ENCODE measurements around the gene GLTP. TPM values are rescaled to one million over a fixed set of nuclear protein-coding genes. Genes with fewer than 3 reads are reported as not detected.
"Not testable (repeated sequence)": the region's sequence is repeated elsewhere in the genome, so short reads cannot be mapped to it uniquely, and the experiment has no call there.

Gene GLTP
- total RNA-seq, 3 donors from 2014 or later: 38.8 to 44.7 (median 40.0) TPM

DNA sequence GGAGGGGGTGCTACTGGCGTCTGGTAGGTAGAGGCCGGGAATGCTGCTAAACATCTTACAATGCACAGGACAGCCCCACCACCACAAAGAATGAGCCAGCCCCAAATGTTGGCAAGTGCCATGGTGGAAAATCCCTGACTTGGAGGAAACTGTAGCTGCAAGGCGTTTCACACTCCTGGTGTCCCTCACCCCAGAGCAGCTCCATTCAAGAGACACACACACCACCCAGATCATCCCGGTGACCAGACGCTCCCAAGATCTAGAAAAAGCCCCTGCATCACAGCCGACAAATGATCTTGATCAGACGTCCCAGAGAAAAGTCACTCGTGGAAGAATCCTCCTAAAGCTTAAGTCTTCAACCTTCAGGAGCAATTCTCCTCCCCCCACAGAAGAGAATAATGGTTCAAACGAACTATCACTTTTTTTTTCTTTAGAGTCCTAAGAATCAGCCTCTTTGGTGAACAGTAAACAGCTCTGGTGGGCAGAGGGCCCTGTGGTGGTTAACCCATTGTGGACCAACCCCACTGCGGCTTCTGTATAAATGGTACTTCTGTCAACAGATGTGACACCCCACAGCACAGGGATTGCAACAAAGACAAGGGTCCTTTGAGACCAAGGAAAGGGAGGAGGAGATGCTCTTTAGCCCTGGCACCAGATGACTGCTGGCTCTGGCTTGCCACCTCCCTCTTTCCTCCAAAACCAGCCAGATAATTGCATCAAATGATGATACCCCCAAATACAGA, 2.7 kb downstream of the GLTP start:
- H3K4me1 Mint-ChIP-seq (ENCODE audit: low read depth): peaks cover 58% of the 10 kb centered on the region
- no peak for ATAC-seq
- H3K4me3 Mint-ChIP-seq: peak overlapping the region; percentile 47
- H3K9me3 Mint-ChIP-seq: no peaks in the 10 kb centered on the region
- no peak for DNase-seq
- H3K27me3 Mint-ChIP-seq (ENCODE audit: low read depth): no peaks in the 10 kb centered on the region
- peaks cover 5% of the 10 kb centered on the region for H3K36me3 Mint-ChIP-seq (ENCODE audit: insufficient read depth)

DNA sequence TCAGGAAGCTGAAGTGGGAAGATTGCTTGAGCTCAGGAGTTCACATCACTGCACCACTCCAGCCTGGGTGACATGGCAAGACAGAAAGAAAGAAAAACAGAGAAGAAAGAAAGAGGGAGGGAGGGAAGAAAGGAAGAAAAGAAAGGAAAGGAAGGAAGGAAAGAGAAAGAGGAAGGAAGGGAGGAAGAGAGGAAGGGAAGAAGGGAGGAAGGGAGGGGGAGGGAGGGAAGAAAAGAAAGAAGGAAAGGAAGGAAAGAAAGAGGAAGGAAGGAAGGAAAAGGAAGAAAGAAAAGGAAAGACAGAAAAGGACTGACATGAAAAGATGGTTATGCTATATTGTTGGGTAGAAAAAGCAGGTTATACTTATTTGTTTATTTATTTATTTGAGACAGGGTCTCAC, 3.9 kb downstream of the GLTP start:
- H3K9me3 Mint-ChIP-seq: no peaks in the 10 kb centered on the region
- ATAC-seq: no peak
- no peak overlapping the region for H3K4me3 Mint-ChIP-seq
- DNase-seq: no peak
- peaks cover 8% of the 10 kb centered on the region for H3K36me3 Mint-ChIP-seq (ENCODE audit: insufficient read depth)
- H3K27me3 Mint-ChIP-seq (ENCODE audit: low read depth): no peaks in the 10 kb centered on the region
- peaks cover 59% of the 10 kb centered on the region for H3K4me1 Mint-ChIP-seq (ENCODE audit: low read depth)

DNA sequence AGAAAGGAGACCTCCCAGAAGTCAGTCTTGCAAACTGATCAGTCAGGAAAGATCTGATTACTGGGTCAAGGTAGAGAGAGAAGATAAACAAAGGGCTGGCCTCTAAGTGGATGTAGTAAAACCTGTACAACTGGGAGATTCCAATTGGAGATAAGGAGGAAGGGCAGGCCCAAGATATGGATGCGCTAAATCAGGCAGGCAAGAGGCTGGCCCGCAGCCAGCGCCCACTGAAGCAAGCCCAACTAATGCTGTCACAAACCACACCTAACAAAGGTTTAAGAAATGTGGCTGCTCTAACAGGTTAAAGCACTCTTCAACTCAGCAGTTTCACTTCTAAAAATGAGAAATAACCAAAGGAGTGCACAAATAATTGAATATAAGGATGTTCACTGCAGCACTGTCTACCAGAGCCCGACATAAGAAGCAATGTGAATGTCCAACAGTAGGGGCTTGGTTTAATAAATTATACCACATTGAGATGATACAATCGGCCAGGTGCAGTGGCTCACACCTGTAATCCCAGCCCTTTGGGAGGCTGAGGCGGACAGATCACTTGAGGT, 4.7 kb downstream of the GLTP start:
- H3K27me3 Mint-ChIP-seq (ENCODE audit: low read depth): no peaks in the 10 kb centered on the region
- no peaks in the 10 kb centered on the region for H3K9me3 Mint-ChIP-seq
- peaks cover 8% of the 10 kb centered on the region for H3K36me3 Mint-ChIP-seq (ENCODE audit: insufficient read depth)
- H3K4me1 Mint-ChIP-seq (ENCODE audit: low read depth): peaks cover 54% of the 10 kb centered on the region
- H3K4me3 Mint-ChIP-seq: no peak overlapping the region
- DNase-seq (no peak), ATAC-seq (no peak)

DNA sequence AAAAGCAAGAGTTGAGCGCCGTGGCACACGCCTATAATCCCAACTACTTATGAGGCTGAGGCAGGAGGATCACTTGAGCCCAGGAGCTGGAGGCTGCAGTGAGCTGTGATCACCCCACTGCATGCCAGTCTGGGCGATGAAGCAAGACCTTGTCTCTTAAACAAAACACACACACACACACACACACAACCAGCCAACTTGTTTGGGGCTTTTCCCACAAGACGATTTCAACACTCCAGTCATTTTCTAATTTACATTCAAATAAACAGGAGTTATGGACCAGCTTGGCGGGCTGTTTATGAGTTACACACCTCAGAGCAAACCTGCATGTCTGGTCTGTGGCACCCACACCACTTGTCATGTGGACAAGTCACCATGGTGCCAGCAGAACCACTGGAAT, 6.7 kb downstream of the GLTP start:
- no peaks in the 10 kb centered on the region for H3K27me3 Mint-ChIP-seq (ENCODE audit: low read depth)
- peaks cover 10% of the 10 kb centered on the region for H3K36me3 Mint-ChIP-seq (ENCODE audit: insufficient read depth)
- no peaks in the 10 kb centered on the region for H3K9me3 Mint-ChIP-seq
- no peak for ATAC-seq
- H3K4me3 Mint-ChIP-seq: no peak overlapping the region
- DNase-seq: no peak
- H3K4me1 Mint-ChIP-seq (ENCODE audit: low read depth): peaks cover 41% of the 10 kb centered on the region

DNA sequence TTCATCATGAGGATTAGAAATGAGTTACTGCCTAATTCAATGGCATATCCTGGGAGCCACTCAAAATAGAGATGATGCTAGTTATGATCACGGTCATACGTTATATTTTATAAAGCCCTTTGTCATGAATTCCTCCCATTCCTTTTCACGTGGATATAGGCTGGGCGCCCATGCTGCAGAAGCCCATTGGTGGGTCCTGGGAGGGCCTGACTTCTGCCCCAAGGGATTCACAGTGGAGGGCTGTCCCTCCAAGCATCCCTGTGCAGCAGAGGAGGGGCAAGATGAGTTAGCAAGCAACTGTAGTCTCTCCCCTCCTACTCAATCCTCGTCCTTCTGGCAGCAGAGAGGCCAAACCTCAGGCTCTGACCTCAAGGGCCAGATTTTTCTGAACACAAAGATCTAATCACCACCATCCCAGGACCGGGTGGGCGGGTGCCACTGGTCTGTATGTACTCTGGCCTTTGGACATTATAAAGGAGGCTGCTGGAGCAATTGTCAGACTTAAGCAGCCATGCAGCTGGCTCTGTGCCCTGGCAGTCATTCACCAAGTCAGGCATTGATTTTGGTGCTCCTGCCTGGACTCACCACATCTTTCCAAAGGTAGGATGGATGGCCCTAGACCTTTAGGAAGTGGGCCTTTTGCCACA, 8.6 kb downstream of the GLTP start:
- ATAC-seq (no peak), DNase-seq (no peak)
- Mint-ChIP-seq H3K9me3 (no peaks in the 10 kb centered on the region), H3K4me3 (no peak overlapping the region), H3K27me3 (ENCODE audit: low read depth) (no peaks in the 10 kb centered on the region), H3K36me3 (ENCODE audit: insufficient read depth) (peaks cover 15% of the 10 kb centered on the region), H3K4me1 (ENCODE audit: low read depth) (peaks cover 24% of the 10 kb centered on the region)

DNA sequence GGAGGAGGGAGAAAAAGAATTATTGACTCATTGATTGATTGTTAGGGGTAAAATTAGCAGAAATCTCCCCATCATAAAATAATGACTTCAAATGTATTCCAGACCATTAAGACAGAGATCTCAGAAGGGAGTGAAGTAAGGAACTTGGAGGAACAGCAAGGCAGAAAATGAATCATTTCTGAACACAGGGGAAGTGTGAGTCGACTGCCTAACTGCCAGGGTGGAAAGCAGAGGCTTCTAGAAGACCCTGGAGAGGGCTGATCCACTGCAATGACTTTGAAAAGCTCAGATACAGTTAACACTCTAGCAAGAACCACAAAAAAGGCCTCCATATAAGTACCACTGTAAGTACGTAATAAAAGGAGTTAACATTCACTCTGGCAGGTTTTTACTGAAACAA, 9.7 kb downstream of the GLTP start:
- peaks cover 21% of the 10 kb centered on the region for H3K4me1 Mint-ChIP-seq (ENCODE audit: low read depth)
- DNase-seq: no peak
- H3K9me3 Mint-ChIP-seq: no peaks in the 10 kb centered on the region
- no peaks in the 10 kb centered on the region for H3K27me3 Mint-ChIP-seq (ENCODE audit: low read depth)
- peaks cover 15% of the 10 kb centered on the region for H3K36me3 Mint-ChIP-seq (ENCODE audit: insufficient read depth)
- H3K4me3 Mint-ChIP-seq: no peak overlapping the region
- ATAC-seq: no peak

DNA sequence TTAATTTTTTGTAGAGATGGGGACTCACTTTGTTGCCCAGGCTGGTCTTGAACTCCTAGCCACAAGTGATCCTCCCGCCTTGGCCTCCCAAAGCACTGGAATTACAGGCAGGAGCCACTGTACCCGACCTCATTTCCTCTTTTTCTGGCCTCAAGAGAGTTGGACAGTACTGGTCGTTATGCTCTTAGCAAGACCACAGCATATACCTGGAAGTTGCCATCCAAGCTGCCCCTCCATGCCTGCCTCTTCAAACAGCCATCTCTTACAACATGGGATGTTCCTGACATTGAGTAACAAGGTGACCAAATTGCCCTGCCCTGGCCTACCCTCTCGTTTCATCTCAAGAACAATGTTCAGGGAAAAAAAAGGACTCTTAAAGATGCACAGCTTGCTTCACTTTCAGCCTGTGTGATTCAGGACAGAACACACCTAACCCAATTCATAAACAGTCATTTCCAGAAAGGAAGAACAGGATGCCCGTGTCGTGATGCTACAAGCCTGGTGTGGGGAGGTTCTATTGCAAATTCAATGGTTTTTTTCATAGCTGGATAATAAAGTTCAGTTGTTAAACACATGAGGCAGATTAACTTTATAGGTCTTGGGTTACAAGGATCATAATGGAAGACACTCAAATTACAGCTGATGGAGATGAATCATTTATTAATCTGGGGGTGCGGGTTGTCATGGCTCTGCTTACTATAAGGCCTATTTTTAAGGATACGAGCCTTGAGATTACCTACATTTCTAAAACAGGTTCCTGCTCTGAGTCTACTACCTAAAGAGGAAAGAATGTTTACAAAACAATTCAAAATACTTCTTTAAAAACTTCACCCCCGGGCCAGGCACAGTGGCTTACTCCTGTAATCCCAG, 11.9 kb downstream of the GLTP start:
- peaks cover 31% of the 10 kb centered on the region for H3K4me1 Mint-ChIP-seq (ENCODE audit: low read depth)
- ATAC-seq (no peak), DNase-seq (no peak)
- no peaks in the 10 kb centered on the region for H3K9me3 Mint-ChIP-seq
- no peak overlapping the region for H3K4me3 Mint-ChIP-seq
- no peaks in the 10 kb centered on the region for H3K27me3 Mint-ChIP-seq (ENCODE audit: low read depth)
- H3K36me3 Mint-ChIP-seq (ENCODE audit: insufficient read depth): peaks cover 13% of the 10 kb centered on the region

DNA sequence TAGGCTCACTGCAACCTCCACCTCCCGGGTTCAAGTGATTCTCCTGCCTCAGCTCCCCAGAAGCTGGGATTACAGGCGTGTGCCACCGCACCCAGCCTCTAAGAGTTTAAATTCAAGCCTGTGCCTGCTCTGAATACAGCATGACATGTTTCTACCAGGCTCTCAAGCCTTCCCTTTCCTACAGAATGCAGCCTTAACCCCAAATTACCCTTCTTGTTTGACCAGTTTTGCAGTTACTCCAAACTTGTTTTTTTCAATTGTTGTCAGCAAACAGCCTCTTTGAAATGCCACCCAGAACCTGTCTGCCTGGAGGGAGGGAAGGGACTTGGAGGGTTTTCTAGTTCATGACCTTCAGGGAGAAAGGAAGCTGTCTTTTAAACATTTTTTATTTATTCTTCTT, 15.4 kb downstream of the GLTP start:
- no peak for DNase-seq
- H3K27me3 Mint-ChIP-seq (ENCODE audit: low read depth): no peaks in the 10 kb centered on the region
- ATAC-seq: no peak
- H3K4me1 Mint-ChIP-seq (ENCODE audit: low read depth): peaks cover 25% of the 10 kb centered on the region
- H3K36me3 Mint-ChIP-seq (ENCODE audit: insufficient read depth): peaks cover 7% of the 10 kb centered on the region
- H3K9me3 Mint-ChIP-seq: no peaks in the 10 kb centered on the region
- H3K4me3 Mint-ChIP-seq: no peak overlapping the region

DNA sequence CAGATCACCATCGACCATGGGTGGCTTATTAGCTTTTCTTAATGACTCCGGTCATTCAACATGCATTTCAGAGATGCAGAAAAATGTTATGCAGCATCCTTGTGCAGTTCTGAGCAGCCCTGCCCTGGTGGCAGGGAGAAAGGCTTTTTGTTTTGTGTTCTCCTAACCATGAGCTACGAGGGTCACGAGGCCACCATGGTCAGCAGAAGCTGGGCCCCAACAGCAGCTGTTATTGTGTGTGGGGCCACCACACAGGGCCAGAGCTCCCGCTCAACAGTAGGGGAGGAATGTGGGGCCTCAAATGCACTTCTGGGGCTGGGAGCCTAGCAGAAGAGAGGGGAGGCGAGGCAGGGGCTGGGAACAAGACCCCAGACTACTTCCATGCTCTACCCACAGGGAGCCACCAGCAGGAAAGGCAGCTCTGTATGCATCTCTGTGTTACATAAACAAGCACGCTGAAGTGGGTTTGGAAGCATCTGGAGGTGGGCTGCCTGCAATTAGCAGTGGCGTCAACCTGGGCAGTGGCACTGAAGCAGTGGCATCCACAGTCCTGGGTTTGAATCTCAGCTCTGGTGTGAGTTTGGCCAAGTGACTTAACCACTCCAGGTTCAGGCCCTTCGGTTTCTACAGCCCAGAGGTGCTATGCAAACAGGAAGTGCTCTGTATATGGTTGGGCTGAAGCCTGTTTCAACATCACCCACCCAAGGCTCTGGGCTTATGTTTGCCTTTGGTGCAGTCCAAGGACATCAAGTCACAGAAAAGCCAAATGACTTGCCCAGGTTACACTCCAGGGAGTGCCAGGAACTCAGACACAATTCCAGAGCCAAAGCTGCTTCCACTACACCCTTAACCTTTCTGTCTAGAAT, 16.3 kb downstream of the GLTP start:
- no peak for DNase-seq
- peak in 1 of 2 donors; percentile 32 for ATAC-seq

DNA sequence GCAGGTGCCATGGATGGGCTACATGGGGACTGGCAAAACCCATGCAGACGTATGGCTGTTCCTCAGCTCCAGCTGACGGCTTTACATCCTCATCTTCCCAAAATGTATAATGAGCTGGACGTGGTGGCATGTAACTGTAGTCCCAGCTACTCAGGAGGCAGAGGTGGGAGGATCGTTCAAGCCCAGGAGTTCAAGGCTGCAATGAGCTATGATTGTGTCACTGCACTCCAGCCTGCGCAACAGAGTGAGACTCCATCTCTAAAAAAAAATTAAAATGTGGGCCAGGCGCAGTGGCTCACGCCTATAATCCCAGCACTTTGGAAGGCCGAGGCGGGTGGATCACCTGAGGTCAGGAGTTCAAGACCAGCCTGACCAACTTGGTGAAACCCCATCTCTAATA, 17.9 kb downstream of the GLTP start:
- peaks cover 12% of the 10 kb centered on the region for H3K36me3 Mint-ChIP-seq (ENCODE audit: insufficient read depth)
- not testable (repeated sequence) for H3K27me3 Mint-ChIP-seq (ENCODE audit: low read depth); H3K4me3 Mint-ChIP-seq; DNase-seq; H3K9me3 Mint-ChIP-seq; ATAC-seq
- peaks cover 25% of the 10 kb centered on the region for H3K4me1 Mint-ChIP-seq (ENCODE audit: low read depth)

More for the DNA sequence above, 16.3 kb downstream of the GLTP start:
- peaks cover 25% of the 10 kb centered on the region for H3K4me1 Mint-ChIP-seq (ENCODE audit: low read depth)
- no peaks in the 10 kb centered on the region for H3K9me3 Mint-ChIP-seq
- no peak overlapping the region for H3K4me3 Mint-ChIP-seq
- no peaks in the 10 kb centered on the region for H3K27me3 Mint-ChIP-seq (ENCODE audit: low read depth)
- H3K36me3 Mint-ChIP-seq (ENCODE audit: insufficient read depth): peaks cover 7% of the 10 kb centered on the region

DNA sequence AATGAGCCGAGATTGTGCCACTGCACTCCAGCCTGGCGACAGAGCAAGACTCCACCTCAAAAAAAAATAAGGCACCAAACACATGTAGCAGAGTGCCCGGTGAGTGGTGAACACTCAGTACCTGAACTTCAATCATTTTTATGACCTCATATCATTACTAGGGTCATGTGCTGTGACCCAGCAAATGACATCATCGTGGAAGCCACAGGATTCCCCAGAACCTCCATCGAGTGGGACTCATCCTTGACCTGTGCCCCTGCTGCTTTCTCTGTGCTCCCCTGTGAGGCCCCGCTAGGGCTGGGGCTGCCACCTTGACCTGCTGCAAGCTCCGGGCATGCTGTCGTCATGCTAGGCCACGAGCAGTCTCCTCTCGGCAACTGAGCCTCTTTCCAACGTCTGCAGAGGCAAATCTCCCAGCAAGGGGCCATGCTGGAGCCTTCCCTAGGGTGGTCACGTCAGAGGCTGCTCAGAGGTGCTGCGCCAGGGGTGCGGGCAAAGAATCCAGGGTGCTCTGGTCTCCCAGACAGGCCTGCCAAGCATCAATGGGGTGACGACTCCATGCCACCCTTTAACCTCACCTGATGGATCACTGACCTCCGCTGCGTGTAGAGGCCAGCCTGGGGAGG, 18.5 kb downstream of the GLTP start:
- no peak for DNase-seq
- no peaks in the 10 kb centered on the region for H3K27me3 Mint-ChIP-seq (ENCODE audit: low read depth)
- ATAC-seq: no peak
- peaks cover 14% of the 10 kb centered on the region for H3K36me3 Mint-ChIP-seq (ENCODE audit: insufficient read depth)
- no peak overlapping the region for H3K4me3 Mint-ChIP-seq
- peaks cover 25% of the 10 kb centered on the region for H3K4me1 Mint-ChIP-seq (ENCODE audit: low read depth)
- H3K9me3 Mint-ChIP-seq: no peaks in the 10 kb centered on the region

DNA sequence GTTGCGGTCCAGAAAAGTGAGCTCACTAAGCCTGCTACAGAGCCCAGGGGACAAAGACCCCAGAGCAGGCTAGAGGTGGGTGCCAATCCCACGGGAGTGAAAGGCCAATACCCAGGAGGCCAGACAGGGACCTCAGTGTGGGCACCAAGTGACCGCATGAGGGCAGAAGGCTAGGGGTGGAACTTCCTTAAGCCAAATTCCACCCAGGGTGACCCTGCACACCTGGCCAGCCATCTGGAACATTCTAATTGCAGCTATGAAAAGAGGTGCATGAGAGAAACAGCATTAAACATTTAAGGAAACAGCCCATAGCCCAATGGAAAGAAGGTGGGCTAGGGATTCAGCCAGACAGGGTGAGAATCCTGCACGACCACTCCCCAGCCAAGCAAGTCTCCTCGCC, 19.4 kb downstream of the GLTP start:
- no peaks in the 10 kb centered on the region for H3K27me3 Mint-ChIP-seq (ENCODE audit: low read depth)
- H3K36me3 Mint-ChIP-seq (ENCODE audit: insufficient read depth): peaks cover 14% of the 10 kb centered on the region
- DNase-seq: no peak
- no peaks in the 10 kb centered on the region for H3K9me3 Mint-ChIP-seq
- no peak for ATAC-seq
- H3K4me1 Mint-ChIP-seq (ENCODE audit: low read depth): peaks cover 22% of the 10 kb centered on the region
- no peak overlapping the region for H3K4me3 Mint-ChIP-seq

DNA sequence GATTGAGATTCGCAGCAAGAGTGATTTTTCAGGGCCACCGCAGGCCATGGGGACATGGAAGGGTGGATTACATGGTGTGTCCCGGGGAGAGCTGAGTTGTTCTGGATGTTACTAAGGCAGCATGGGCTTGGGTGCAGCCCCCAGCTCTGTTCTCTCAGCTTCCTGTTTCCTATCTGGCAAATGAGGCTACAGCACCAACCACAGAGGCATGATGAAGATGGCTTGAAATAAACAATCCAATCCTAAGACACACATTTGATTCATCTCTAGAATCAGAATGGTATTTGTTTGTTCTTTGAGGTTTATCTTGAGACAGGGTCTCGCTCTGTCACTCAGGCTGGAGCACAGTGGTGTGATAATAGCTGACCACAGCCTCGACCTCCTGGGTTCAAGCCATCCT, 21.6 kb downstream of the GLTP start:
- no peak for DNase-seq
- Mint-ChIP-seq H3K4me1 (ENCODE audit: low read depth) (peaks cover 5% of the 10 kb centered on the region), H3K36me3 (ENCODE audit: insufficient read depth) (peaks cover 14% of the 10 kb centered on the region), H3K9me3 (no peaks in the 10 kb centered on the region), H3K27me3 (ENCODE audit: low read depth) (no peaks in the 10 kb centered on the region), H3K4me3 (no peak overlapping the region)
- ATAC-seq: no peak
